Measurements from ENCODE around the gene PAX3. TPM values are rescaled to one million over a fixed set of nuclear protein-coding genes. Genes with fewer than 3 reads are reported as not detected.

PAX3 gene
- total RNA-seq, 2 donors from 2014 or later: not detected

- TF ChIP-seq POLR2A (IDR thresholded peaks at IDR 0.05) (no peak), CTCF (IDR thresholded peaks at IDR 0.05) (no peak), POLR2AphosphoS5 (IDR thresholded peaks at IDR 0.05) (no peak)
- no peaks in the 10 kb centered on the region for H3K27me3 ChIP-seq (replicated peaks; ENCODE audit: insufficient read depth)
Observed at GRCh38 chr2:222261504-222261903, 37.3 kb downstream of the PAX3 start.

GRCh38 chr2:222257645-222258044, 41.2 kb downstream of the PAX3 start:
- H3K27me3 ChIP-seq (replicated peaks; ENCODE audit: insufficient read depth): peaks cover 2% of the 10 kb centered on the region
- no peak overlapping the region for H3K4me3 ChIP-seq
- H3K36me3 ChIP-seq: no peaks in the 10 kb centered on the region
- TF ChIP-seq POLR2AphosphoS5 (IDR thresholded peaks at IDR 0.05) (no peak), POLR2A (IDR thresholded peaks at IDR 0.05) (no peak)
- 58% methylated on average over 6 of the region's 6 CpGs for WGBS
- H3K9me3 ChIP-seq: no peaks in the 10 kb centered on the region
- no peaks in the 10 kb centered on the region for H3K4me1 ChIP-seq (replicated peaks)
- intact Hi-C loops (cut with DNase I): no loop called here
- no peak for DNase-seq (ENCODE audit: low spot score)
- no peak overlapping the region for H3K27ac ChIP-seq

More at GRCh38 chr2:222261504-222261903, 37.3 kb downstream of the PAX3 start:
- no peak overlapping the region for H3K4me3 ChIP-seq
- no peak overlapping the region for H3K27ac ChIP-seq
- intact Hi-C loops (cut with DNase I): no loop called here
- DNase-seq (ENCODE audit: low spot score): no peak
- WGBS: 79% methylated on average over 2 of the region's 2 CpGs
- no peaks in the 10 kb centered on the region for H3K4me1 ChIP-seq (replicated peaks)
- no peaks in the 10 kb centered on the region for H3K36me3 ChIP-seq
- H3K9me3 ChIP-seq: no peaks in the 10 kb centered on the region

GRCh38 chr2:222256250-222256649, 42.5 kb downstream of the PAX3 start:
- no peak for DNase-seq (ENCODE audit: low spot score)

GRCh38 chr2:222255090-222255489, 43.7 kb downstream of the PAX3 start:
- H3K9me3 ChIP-seq: no peaks in the 10 kb centered on the region
- intact Hi-C loops (cut with DNase I): no loop called here
- DNase-seq (ENCODE audit: low spot score): no peak
- TF ChIP-seq POLR2A (IDR thresholded peaks at IDR 0.05) (no peak), POLR2AphosphoS5 (IDR thresholded peaks at IDR 0.05) (no peak), CTCF (IDR thresholded peaks at IDR 0.05) (no peak)
- no peak overlapping the region for H3K4me3 ChIP-seq
- H3K4me1 ChIP-seq (replicated peaks): no peaks in the 10 kb centered on the region
- no peaks in the 10 kb centered on the region for H3K36me3 ChIP-seq
- H3K27me3 ChIP-seq (replicated peaks; ENCODE audit: insufficient read depth): peaks cover 2% of the 10 kb centered on the region
- no peak overlapping the region for H3K27ac ChIP-seq

More at GRCh38 chr2:222256250-222256649, 42.5 kb downstream of the PAX3 start:
- WGBS: 52% methylated on average over 8 of the region's 8 CpGs
- no peaks in the 10 kb centered on the region for H3K36me3 ChIP-seq
- H3K9me3 ChIP-seq: no peaks in the 10 kb centered on the region
- intact Hi-C loops (cut with DNase I): no loop called here
- H3K4me3 ChIP-seq: no peak overlapping the region
- no peaks in the 10 kb centered on the region for H3K4me1 ChIP-seq (replicated peaks)
- no peak for TF ChIP-seq CTCF (IDR thresholded peaks at IDR 0.05)
- no peak for TF ChIP-seq POLR2AphosphoS5 (IDR thresholded peaks at IDR 0.05)
- no peak for TF ChIP-seq POLR2A (IDR thresholded peaks at IDR 0.05)
- no peak overlapping the region for H3K27ac ChIP-seq
- peaks cover 2% of the 10 kb centered on the region for H3K27me3 ChIP-seq (replicated peaks; ENCODE audit: insufficient read depth)

- no peak for DNase-seq (ENCODE audit: low spot score)
- Histone ChIP-seq H3K4me1 (replicated peaks) (no peaks in the 10 kb centered on the region), H3K27ac (no peak overlapping the region), H3K27me3 (replicated peaks; ENCODE audit: insufficient read depth) (peaks cover 2% of the 10 kb centered on the region), H3K9me3 (no peaks in the 10 kb centered on the region), H3K36me3 (no peaks in the 10 kb centered on the region), H3K4me3 (no peak overlapping the region)
- intact Hi-C loops (cut with DNase I): no loop called here
- 38% methylated on average over 1 of the region's 1 CpG for WGBS
- no peak for TF ChIP-seq CTCF (IDR thresholded peaks at IDR 0.05)
- TF ChIP-seq POLR2AphosphoS5 (IDR thresholded peaks at IDR 0.05): no peak
- no peak for TF ChIP-seq POLR2A (IDR thresholded peaks at IDR 0.05)
Observed at GRCh38 chr2:222250313-222250712, 48.5 kb downstream of the PAX3 start.

Measured in prostate gland (tissue), 2 donors.